MM.1S (cell line): Measurements from ENCODE around the gene COL13A1.

Experiments used
- EZH2 ChIP-seq: fragments of 300-600 bp; sonication (generic); optimal IDR thresholded peaks from 2 replicates; pipeline ENCODE3; 2017; ENCODE audit warnings: low read depth, mild to moderate bottlenecking, antibody characterized with exemption, low read length, mixed read lengths
- EZH2phosphoT487 ChIP-seq: fragments of 300-600 bp; sonication (generic); IDR thresholded peaks from 2 replicates; pipeline ENCODE4 v1.6.1; 2018; ENCODE audit warnings: antibody characterized with exemption, low read length
- TF ChIP-seq, protein P1 (sequence below): fragments of 300-600 bp; sonication (generic); IDR thresholded peaks from 2 replicates; pipeline ENCODE4 v1.5.1; 2016; ENCODE audit warnings: antibody characterized with exemption, low read length, mixed read lengths

DNA sequence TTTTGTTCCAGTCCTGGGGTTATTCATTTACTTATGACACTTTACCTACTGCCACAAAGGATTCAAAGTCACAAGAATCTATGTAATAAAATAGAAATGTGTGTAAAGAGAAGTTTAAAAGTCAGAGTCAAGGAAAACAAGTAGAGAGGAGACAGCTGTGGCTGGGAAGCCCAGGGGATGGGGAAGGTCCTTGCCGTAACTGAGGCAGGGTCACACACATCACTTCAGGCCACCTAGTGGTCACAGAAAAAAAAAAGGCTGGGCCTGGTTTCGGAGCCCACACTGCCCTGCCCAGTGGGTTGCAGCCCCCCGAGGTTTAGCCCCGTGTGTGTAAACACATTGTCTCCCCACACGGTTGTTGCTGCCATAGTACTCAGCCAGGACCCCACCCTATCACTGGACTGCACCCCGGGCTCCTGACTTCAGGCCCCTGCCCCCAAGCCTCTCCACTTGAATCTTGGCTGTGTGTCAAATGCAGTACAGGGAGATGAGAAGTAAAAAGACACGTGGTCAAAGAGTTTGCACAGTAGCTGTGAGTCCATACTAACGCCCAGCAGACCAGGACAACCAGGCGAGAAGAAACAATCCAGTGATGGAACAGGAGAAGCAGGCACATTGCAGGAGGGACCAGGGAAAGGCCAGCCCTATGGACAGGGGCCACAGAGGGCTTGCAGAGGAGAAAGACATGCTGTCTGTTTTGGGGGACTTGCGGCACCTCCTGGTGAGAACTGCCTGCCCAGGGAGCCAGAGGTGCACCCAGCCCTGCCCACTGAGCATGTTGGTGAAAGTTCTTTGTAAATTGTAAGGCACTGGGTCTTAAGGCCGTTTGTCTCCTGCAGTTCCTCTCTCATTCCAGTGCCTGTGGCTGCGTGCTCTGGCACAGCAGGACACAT is 159.5 kb downstream of the COL13A1 start:
- TF ChIP-seq, protein P1, sequence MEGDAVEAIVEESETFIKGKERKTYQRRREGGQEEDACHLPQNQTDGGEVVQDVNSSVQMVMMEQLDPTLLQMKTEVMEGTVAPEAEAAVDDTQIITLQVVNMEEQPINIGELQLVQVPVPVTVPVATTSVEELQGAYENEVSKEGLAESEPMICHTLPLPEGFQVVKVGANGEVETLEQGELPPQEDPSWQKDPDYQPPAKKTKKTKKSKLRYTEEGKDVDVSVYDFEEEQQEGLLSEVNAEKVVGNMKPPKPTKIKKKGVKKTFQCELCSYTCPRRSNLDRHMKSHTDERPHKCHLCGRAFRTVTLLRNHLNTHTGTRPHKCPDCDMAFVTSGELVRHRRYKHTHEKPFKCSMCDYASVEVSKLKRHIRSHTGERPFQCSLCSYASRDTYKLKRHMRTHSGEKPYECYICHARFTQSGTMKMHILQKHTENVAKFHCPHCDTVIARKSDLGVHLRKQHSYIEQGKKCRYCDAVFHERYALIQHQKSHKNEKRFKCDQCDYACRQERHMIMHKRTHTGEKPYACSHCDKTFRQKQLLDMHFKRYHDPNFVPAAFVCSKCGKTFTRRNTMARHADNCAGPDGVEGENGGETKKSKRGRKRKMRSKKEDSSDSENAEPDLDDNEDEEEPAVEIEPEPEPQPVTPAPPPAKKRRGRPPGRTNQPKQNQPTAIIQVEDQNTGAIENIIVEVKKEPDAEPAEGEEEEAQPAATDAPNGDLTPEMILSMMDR = peak; percentile 19
- TF ChIP-seq EZH2 (no peak), EZH2phosphoT487 (no peak)
